Activated CD8-positive, alpha-beta memory T cell treated with anti-CD3 and anti-CD28 coated beads, Interleukin-2, amount 50 U/mL, for 24 hours (primary cell): ENCODE measurements around the gene STPG3.
A peak's percentile ranks its signal among the peaks of the same experiment; 100 is the strongest.

Experiments
- DNase-seq: peaks from one replicate; pipeline ENCODE4 v3.0.0-alpha.2; 2020; ENCODE audit errors: extremely low read depth

STPG3 gene

DNA sequence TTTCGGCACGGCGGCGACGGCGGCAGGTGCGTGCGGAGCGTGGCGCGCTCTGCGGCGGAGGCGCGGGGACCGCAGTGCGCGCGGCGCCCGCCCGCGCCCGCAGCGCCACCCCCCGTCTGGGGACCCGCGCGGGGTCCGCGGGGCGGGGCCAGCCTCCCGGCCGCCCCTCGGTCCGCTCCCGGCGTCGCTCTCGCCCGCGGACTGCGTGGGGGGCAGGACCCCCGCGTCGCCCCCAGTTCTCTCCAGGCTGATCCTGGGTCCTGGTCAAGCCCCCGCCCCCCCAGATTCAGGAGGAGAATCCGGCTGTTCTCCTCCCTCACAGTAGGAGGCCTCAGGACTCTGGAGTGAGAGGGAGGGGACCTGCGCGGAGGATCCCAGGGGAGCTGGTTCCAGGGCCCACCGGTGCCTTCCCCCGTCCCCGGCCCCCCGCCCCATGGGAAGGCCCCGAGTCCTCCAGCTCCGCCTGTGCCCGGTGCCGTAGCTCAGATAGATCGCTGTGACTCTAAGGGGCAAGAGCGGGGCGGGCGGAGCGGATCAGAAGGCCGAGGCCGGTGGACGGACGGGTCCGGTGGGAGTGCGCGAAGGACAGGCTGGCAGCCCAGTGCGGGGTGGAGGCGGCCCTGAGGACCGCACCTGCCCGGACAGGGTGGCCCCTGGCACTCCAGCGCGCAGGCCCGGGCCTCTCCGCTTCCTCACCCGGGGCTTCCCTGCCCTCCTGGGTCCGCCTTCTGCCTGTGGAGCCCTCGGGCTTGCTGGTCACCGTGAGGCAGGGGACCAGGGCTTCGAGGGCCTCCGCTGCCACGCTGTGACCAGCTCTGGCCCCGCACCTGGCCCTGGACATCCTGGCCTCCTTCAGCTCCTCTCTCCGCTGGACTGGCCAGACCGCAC is 28.7 kb upstream of the STPG3 start, which contains the start of gene RNF208:
TSS of gene RNF208 (minus strand) at position 51 of the 888 bp plus-strand sequence. CDS start 1,028 bp downstream, outside the sequence.
- DNase-seq = no peak

DNA sequence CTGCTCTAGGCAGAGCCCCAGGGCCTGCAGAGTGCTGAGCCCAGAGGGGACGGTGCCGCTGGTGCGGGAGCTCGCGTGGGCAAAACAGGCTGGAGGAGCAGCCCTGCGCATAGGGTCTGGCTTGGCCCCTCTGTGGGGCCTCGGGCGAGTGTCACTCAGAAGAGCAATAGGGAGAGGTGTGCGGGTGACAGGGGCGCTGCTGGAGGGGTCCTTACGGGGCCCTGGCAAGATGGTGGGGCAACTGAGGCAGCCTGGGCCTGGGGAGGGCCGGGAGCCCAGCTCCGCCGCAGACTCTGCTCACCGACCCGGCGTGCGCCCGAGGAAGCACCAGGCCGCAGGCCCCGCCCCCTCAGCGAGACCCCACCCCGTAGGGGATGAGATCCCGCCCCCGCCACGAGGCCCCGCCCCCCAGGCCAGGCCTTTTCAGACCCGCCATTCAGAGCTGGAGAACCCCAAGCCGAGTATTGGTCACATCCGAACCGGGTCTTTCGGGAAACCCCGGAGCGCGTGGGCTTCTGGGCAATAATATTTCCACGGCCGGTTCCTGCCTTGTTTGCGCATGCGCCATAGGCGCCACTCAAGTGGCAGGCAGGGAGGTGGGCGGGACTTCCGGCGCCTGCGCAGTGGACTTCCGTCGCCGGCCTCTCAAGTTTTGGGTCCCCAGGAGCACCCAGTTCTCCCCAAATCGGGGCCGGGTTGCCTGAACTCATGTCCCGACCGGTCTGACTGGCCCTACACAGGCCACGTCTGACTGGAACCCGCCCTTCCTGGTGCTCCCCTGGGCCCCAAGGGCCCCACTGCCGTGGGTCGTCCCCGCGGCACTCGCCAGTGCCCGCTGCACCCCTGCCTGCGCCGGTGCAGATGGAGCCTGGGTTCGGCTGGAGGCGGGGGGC is 27.8 kb upstream of the STPG3 start:
- peak; percentile 95 for DNase-seq

DNA sequence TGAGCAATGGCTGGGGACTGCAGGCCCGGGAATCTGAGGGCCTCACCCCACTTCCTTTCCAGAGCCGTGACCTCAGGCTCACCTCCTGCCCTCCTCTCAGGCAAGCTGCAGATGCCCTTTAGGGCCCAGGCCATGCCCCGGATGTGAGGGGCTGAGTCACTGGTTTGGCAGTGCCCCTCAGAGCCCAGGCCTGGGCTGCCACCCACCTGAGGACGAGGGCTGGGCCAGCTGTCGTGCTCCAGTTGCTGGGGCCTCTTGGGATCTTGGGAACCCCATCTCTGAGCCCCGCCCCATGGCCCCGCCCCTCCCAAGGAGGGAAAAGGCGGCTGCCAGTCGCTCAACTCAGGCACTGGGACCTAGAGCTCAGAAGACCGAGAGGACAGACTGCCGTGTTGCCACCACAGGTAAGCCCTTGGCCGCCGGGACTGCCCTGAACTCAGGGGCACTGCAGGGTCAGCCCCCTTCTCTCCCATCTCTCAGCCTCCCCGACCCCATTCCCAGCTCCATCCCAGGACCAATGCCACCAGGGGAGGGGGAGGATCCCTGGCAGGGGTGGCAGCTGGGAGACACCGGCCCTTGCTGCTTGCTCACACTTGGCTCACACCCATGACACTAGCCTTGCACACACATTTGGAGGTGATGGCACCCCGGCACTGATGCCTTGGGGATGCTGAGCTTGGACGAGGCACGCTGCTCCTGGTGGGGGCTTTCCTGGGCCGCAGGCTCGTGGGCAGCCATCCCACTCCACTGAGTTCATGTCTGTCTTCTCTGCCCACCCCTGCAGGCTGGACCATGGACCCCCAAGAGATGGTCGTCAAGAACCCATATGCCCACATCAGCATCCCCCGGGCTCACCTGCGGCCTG is 26.0 kb upstream of the STPG3 start, which contains the start of gene CYSRT1:
TSS of gene CYSRT1 (plus strand) at position 345 of the 865 bp plus-strand sequence. CDS start at position 793, 448 bp downstream.
- DNase-seq = no peak

- no peak for DNase-seq
Measured at GRCh38 chr9:137225699-137226331, 25.3 kb upstream of the STPG3 start.

DNA sequence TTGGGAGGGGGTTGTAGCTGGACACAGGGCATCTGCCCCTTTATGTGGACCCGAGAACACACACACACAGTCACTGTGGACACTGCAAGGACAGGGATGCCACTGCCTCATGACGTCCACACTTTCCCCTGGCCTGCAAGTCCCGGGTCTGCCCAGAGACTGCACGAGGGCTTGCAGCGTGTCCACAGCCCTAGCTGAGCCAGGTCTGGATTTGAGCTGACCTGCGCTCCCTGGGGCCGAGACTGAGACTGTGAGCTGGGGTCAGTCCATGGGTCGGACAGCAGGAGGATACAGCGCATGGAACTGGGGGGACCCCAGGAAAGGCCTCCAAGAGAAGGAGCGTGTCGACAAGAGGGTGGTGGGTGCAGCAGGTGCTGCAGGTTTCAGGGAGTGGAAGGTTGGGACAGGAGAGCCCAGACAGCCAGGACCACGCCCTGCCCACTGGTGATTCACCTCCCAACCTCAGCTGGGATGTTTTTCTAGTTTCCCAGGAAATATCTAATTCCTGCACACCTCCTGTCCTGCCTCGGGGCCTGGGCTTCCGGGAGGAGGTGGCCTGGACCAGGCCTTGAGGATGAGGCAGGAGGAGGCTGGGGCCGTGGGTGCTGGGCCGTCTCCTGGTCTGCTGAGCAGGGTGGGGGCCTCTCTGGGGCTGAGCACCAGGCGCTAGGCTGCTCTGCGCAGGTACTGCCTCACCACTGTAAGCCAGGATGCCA is 24.6 kb upstream of the STPG3 start:
- DNase-seq = no peak

GRCh38 chr9:137227054-137227852 is 23.8 kb upstream of the STPG3 start, which contains the start of gene RNF224:
Gene RNF224 (plus strand): TSS chr9:137227502. CDS start chr9:137228336, 834 bp downstream.
- DNase-seq = peak; percentile 63

- DNase-seq = no peak
Measured at GRCh38 chr9:137227853-137228505, 23.1 kb upstream of the STPG3 start.

- DNase-seq = no peak
Measured at GRCh38 chr9:137228506-137228967, 22.5 kb upstream of the STPG3 start.

- no peak for DNase-seq
Measured at GRCh38 chr9:137228968-137229896, 21.9 kb upstream of the STPG3 start.

GRCh38 chr9:137229903-137230704 is 21.0 kb upstream of the STPG3 start:
- no peak for DNase-seq

DNA sequence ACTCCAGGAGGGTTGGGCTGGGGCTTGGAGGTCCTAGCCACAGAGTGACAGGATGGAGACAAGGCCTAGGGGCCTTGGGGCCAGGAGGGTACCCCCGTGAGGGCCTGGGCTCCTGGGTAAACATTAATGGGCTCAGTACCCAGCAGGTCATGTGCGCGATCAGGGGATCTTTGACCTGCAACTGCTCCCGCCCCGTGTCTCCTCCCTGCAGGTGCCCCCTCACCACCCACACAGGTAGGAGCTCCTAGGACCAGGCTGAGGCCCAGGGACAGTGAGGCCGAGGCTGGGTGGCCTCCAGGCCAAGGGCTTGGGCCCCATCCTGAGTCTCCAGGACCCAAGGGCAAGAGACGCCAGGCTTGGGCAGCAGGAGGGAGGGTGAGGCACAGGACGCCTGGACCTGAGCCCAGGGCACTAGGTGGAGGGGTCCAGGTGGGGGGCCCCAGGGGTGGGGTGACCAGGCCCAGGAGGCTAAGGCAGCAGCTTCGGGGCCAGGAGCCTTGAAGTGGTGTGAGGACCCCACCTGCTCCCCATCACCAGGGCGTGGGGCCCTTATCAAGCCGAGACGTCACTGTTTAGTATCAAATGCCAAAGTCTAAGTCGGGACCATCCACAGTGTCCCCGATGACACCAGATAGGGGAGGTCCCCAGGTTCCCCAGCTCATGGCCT is 20.2 kb upstream of the STPG3 start, which contains the start of gene SLC34A3:
TSS of gene SLC34A3 (plus strand) at position 197 of the 667 bp plus-strand sequence. CDS start 802 bp downstream, outside the sequence.
- no peak for DNase-seq

- DNase-seq = no peak
Measured at GRCh38 chr9:137231372-137232039, 19.6 kb upstream of the STPG3 start.

DNA sequence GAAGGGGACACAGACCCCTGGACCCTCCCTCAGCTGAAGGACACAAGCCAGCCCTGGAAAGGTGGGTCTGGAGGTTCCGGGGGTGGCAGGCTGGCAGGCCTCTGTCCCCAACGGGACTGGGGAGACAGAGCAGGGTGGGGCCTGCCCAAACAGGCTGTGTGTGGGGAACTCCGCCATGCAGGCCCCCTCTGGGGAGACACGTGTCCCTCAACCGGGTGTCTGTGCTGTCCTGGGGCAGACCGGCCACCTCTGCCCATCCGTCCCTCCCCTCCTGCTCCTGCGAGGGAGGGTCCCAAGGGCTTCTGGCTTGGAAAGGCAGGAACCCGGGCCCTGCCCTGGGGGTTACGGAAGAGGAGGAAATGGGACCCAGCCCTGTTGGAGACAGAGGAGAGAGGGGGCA is 19.0 kb upstream of the STPG3 start:
- DNase-seq = no peak

DNA sequence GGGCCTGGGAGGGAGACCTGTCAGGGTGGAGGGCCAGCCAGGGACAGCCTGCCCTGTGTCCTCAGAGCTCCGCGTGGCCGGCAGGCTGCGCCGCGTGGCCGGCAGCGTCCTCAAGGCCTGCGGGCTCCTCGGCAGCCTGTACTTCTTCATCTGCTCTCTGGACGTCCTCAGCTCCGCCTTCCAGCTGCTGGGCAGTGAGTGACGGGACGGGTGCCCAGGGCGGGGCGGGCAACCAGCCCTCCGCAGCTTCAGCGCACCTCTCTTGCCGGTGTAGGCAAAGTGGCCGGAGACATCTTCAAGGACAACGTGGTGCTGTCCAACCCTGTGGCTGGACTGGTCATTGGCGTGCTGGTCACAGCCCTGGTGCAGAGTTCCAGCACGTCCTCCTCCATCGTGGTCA is 18.6 kb upstream of the STPG3 start:
- no peak for DNase-seq
